GM12865 (cell line): Measurements from ENCODE around the gene PRDM15.

Experiments
- DNase-seq: peaks from one replicate; pipeline ENCODE4 v3.0.0; 2010; ENCODE audit warnings: low read depth
- H3K4me3 ChIP-seq: 2 replicates; pipeline ENCODE4 v1.5.1; 2011; ENCODE audit warnings: mild to moderate bottlenecking, low read depth, low read length, control low read depth
- CTCF ChIP-seq: IDR thresholded peaks from 2 replicates; pipeline ENCODE4 v1.5.1; 2011; ENCODE audit warnings: low read length, control low read depth, low read depth, inconsistent platforms; ENCODE audit not compliant: insufficient read depth; ENCODE audit errors: missing control alignments

Gene PRDM15

GRCh38 chr21:41918561-41919358, 39.6 kb upstream of the PRDM15 start:
- DNase-seq = no peak
- H3K4me3 ChIP-seq = no peak overlapping the region
- TF ChIP-seq CTCF = no peak

GRCh38 chr21:41917531-41917930, 38.4 kb upstream of the PRDM15 start:
- no peak overlapping the region for H3K4me3 ChIP-seq
- no peak for TF ChIP-seq CTCF

DNA sequence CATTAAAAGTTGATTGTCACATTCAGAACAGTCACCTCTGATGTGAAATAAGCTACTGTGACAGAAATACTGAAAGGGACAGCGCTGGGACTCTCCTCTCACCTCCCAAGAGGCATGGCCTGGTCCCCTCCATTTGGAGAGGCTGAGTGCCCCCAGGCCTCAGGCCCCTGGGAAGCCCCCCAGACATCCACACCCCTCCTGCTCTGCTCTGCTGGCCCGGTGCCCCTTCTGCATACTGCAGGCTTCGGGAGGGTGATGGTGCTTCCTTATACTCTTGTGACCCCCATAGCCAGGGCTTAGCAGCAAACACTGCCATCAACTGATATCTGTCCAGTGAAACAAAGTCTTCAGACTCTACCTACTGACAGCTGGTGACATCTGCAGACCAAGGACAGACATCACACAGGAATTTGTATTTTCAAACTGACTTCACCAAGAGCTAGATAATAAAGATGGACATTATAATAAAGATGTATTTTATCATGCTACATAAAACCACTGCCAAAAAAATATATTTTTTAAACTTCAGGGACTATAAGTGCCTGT, 37.8 kb upstream of the PRDM15 start:
- no peak for TF ChIP-seq CTCF
- no peak overlapping the region for H3K4me3 ChIP-seq
- no peak for DNase-seq

More at GRCh38 chr21:41917531-41917930, 38.4 kb upstream of the PRDM15 start:
- no peak for DNase-seq

DNA sequence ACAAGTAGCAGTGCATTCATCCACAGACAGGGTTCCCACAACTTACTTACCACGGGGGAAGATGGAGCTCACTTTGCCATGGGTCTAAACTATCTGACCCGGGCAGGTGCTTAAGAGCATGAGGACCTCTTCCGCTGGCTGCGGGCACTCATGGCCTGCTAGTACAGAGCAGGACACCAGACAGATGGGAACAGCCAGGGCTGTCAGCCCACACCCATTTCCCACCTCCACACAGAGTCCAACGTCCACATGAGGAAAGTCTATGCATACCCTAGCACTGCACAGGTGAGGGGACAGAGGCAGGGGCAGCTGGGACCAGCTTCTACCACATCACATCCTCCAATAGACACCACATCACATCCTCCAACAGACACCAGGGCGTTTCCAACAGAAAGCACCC, 35.8 kb upstream of the PRDM15 start:
- no peak overlapping the region for H3K4me3 ChIP-seq
- TF ChIP-seq CTCF = no peak
- DNase-seq = no peak

DNA sequence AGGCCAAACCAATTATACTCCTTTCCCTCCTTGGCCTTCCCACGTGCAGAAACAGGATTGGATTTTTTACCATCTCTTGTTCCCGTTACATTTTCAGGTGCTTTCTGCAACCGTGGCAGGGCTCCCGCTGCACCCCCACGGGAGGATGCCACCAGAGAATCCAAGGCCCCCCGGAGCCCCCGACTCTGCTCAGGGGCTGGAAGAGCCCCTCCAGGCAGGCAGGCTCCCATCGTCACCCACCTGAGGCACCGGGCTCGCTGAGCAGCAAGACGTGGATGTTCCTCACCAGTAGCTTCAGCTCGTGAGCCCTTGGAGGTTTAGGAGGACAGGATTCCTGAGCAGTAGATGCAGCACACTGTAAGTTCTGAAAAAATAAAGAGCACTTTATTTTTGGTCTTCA, 35.2 kb upstream of the PRDM15 start:
- no peak for TF ChIP-seq CTCF
- DNase-seq = no peak
- H3K4me3 ChIP-seq = no peak overlapping the region

GRCh38 chr21:41913230-41913629, 34.1 kb upstream of the PRDM15 start:
- DNase-seq = no peak
- TF ChIP-seq CTCF = no peak
- H3K4me3 ChIP-seq = no peak overlapping the region
